PC-9 (cell line): ENCODE results near the gene MCAT.

Source experiments
- CTCF ChIP-seq: fragments of 200-600 bp; sonication (generic); conservative IDR thresholded peaks from 2 replicates; pipeline ENCODE4 v1.6.1; 2017; ENCODE audit warnings: mixed run types, antibody characterized with exemption, mild to moderate bottlenecking, moderate library complexity
- EZH2 ChIP-seq: fragments of 200-600 bp; sonication (generic); IDR thresholded peaks from 2 replicates; pipeline ENCODE4 v1.8.0; 2017; ENCODE audit warnings: antibody characterized with exemption, low read depth

GRCh38 chr22:43100225-43100624 lies 43.0 kb downstream of the MCAT start:
- TF ChIP-seq CTCF, result no peak
- no peak for TF ChIP-seq EZH2
